RWPE2 (cell line): ENCODE results near the gene RTRAF.

Experiments
- ATAC-seq: fragments of 200-7000 bp; cut with Tn5 transposase; 3 replicates; pipeline ENCODE4 v1.9.1; 2021; ENCODE audit warnings: low read depth
- DNase-seq: peaks from one replicate; pipeline ENCODE4 v3.0.0-alpha.2; 2020; ENCODE audit warnings: low spot score
- H3K27ac ChIP-seq: fragments of 450-650 bp; 2 replicates; pipeline ENCODE4 v1.5.1; 2017; ENCODE audit warnings: mild to moderate bottlenecking; ENCODE audit not compliant: poor library complexity, severe bottlenecking
- H3K27me3 ChIP-seq: fragments of 250-450 bp; sonication (Bioruptor Pico); 2 replicates; pipeline ENCODE4 v1.5.1; 2021; ENCODE audit warnings: mild to moderate bottlenecking, moderate library complexity; ENCODE audit not compliant: insufficient read depth, poor library complexity, severe bottlenecking
- H3K36me3 ChIP-seq: fragments of 250-450 bp; sonication (Bioruptor Pico); 2 replicates; pipeline ENCODE4 v1.5.1; 2020; ENCODE audit warnings: low read depth, mild to moderate bottlenecking, moderate library complexity
- H3K4me1 ChIP-seq: fragments of 250-450 bp; sonication (Bioruptor Pico); 2 replicates; pipeline ENCODE4 v1.5.1; 2021; ENCODE audit warnings: mild to moderate bottlenecking, moderate library complexity; ENCODE audit not compliant: insufficient read depth, poor library complexity, severe bottlenecking
- H3K4me3 ChIP-seq: fragments of 250-450 bp; sonication (Bioruptor Pico); 2 replicates; pipeline ENCODE4 v1.5.1; 2021; ENCODE audit warnings: mild to moderate bottlenecking, moderate library complexity; ENCODE audit not compliant: severe bottlenecking
- H3K9me3 ChIP-seq: fragments of 250-450 bp; sonication (Bioruptor Pico); 2 replicates; pipeline ENCODE4 v1.5.1; 2021; ENCODE audit warnings: mild to moderate bottlenecking, moderate library complexity; ENCODE audit not compliant: severe bottlenecking
- TF ChIP-seq, protein P1 (sequence below): fragments of 450-650 bp; IDR thresholded peaks from one replicate; pipeline ENCODE4 v1.5.1; 2017; ENCODE audit warnings: mild to moderate bottlenecking, moderate library complexity; ENCODE audit not compliant: poor library complexity, severe bottlenecking

Gene RTRAF

DNA sequence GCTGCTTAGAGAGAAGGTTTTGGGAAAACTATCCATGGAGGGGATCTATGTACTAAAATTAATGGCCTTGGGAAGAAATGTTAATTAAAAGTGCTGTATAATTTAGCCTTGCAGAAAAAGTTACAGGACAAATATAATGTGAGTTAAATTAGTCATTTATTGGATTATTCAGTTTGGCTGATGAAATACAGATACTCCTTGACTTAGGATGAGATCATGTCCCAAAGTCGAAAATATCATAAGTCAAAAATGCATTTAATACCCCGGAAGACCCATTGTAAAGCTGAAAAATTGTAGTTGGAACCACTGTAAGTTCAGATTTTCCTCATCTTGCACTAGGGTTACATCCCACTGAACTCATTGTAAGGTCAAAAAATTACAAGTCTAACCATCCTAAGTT, 9.7 kb downstream of the RTRAF start:
- Histone ChIP-seq H3K9me3 (no peaks in the 10 kb centered on the region), H3K4me3 (no peak overlapping the region), H3K27ac (no peak overlapping the region), H3K4me1 (no peaks in the 10 kb centered on the region), H3K27me3 (no peaks in the 10 kb centered on the region), H3K36me3 (peaks cover 100% of the 10 kb centered on the region)
- ATAC-seq = no peak
- TF ChIP-seq, protein P1, sequence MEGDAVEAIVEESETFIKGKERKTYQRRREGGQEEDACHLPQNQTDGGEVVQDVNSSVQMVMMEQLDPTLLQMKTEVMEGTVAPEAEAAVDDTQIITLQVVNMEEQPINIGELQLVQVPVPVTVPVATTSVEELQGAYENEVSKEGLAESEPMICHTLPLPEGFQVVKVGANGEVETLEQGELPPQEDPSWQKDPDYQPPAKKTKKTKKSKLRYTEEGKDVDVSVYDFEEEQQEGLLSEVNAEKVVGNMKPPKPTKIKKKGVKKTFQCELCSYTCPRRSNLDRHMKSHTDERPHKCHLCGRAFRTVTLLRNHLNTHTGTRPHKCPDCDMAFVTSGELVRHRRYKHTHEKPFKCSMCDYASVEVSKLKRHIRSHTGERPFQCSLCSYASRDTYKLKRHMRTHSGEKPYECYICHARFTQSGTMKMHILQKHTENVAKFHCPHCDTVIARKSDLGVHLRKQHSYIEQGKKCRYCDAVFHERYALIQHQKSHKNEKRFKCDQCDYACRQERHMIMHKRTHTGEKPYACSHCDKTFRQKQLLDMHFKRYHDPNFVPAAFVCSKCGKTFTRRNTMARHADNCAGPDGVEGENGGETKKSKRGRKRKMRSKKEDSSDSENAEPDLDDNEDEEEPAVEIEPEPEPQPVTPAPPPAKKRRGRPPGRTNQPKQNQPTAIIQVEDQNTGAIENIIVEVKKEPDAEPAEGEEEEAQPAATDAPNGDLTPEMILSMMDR = no peak
- no peak for DNase-seq

DNA sequence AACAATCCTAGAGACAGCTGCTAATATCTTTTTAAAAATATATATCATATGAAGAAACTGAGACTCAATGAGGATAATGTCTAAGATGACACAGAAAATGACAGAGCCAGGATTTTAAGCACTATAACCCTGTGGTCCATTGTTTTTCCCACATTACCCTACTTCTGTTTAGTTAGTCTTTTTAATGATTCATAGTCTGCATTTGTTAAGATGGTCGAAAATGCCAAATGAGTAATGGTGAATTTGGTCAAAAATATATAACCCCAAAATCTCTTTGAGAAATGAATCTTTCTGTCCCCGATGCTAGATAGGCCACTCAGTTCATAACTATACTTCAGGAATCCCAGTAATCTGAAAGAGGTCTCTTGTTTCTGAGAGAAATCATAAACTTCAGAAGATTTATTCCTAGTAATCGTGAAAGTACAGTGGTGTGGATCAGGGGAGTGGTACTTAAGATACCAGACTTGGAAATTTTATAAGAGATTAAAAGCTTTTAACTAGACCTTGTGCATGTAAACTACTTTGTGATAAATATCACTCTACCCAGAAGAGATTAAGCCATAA, 10.8 kb downstream of the RTRAF start:
- no peak overlapping the region for H3K27ac ChIP-seq
- no peak for DNase-seq
- peaks cover 100% of the 10 kb centered on the region for H3K36me3 ChIP-seq
- no peaks in the 10 kb centered on the region for H3K9me3 ChIP-seq
- TF ChIP-seq, protein P1 = no peak
- no peaks in the 10 kb centered on the region for H3K27me3 ChIP-seq
- H3K4me1 ChIP-seq = no peaks in the 10 kb centered on the region
- no peak overlapping the region for H3K4me3 ChIP-seq
- no peak for ATAC-seq

DNA sequence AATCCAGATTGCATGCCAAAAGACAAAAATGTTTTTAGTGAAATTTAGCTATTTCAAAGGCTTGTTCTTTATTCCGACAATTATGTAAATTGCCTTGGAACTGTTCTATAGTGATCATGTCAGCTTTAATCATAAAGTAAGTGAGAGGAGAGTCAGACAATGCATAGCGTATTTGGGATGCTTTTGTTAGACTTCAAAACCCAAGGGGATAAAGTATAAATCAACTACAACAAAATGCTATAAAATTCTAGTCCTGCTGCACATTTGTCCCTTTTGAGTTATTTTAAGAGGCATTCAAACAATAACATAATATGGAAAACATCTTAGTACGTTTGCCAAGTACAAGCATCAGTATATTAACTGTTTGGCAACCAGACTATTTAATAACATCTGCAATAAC, 11.3 kb downstream of the RTRAF start:
- no peak for ATAC-seq
- H3K36me3 ChIP-seq = peaks cover 100% of the 10 kb centered on the region
- TF ChIP-seq, protein P1 = no peak

DNA sequence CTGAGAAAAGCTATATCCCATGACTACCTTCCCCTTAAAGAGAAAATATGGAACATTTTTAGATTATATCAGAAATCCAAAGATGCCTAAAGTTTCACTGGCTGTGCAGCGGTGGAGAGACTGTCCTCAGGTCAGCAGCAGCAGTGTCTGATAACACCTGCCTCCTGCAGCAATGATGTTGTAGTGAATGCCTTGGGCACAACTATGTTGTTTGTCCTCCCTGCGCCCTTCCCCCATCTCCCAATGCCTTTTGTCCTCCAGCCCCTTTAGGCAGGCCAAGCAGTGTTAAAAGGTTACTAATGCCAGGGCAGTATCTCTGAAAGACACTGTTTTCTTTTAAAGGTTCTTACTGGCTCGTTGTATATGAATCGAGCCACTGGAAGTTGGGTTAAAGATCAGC, 13.2 kb downstream of the RTRAF start:
- Histone ChIP-seq H3K36me3 (peaks cover 100% of the 10 kb centered on the region), H3K9me3 (no peaks in the 10 kb centered on the region), H3K4me3 (no peak overlapping the region), H3K4me1 (no peaks in the 10 kb centered on the region), H3K27ac (no peak overlapping the region), H3K27me3 (no peaks in the 10 kb centered on the region)
- DNase-seq (no peak), ATAC-seq (no peak)
- TF ChIP-seq, protein P1 = no peak

More for the DNA sequence above, 11.3 kb downstream of the RTRAF start:
- H3K4me1 ChIP-seq = no peaks in the 10 kb centered on the region
- H3K27me3 ChIP-seq = no peaks in the 10 kb centered on the region
- H3K27ac ChIP-seq = no peak overlapping the region
- no peak overlapping the region for H3K4me3 ChIP-seq
- no peak for DNase-seq
- H3K9me3 ChIP-seq = no peaks in the 10 kb centered on the region

DNA sequence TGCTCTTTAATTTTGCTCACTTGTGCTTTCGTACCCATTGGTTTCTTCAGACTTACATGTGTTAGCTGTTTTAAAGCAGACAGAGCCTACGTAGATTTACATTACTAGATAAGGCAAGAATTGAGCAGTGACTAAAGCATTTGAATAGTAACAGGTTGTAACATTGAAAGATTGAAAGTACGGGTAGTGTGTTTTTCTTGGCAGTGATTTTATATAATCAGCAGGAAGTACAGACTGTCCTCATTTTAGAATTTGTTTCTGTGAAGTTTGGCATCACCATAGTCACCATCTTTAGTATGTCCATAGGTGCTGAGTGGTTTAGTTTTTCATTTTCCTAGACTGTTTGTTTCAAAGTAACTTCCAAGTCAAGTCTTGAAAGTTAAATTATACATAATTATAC, 14.0 kb downstream of the RTRAF start:
- no peak for ATAC-seq
- DNase-seq = no peak
- Histone ChIP-seq H3K4me3 (no peak overlapping the region), H3K9me3 (no peaks in the 10 kb centered on the region), H3K36me3 (peaks cover 100% of the 10 kb centered on the region), H3K27ac (no peak overlapping the region), H3K4me1 (no peaks in the 10 kb centered on the region), H3K27me3 (no peaks in the 10 kb centered on the region)
- TF ChIP-seq, protein P1 = no peak
